Activated naive CD8-positive, alpha-beta T cell treated with anti-CD3 and anti-CD28 coated beads, Interleukin-2, amount 10 ng/mL, durations not matched to agents 7 days and 5 days (primary cell): ENCODE measurements around the gene TMEM37. TPM values are rescaled to one million over a fixed set of nuclear protein-coding genes. Genes with fewer than 3 reads are reported as not detected.

Experiments
- ATAC-seq: fragments of 150-1000 bp; cut with Tn5 transposase; one replicate; pipeline ENCODE4 v1.10.0; 2021; ENCODE audit warnings: low read depth, moderate library complexity
- POLR2A ChIA-PET: fragments of 350-600 bp; sonication (Branson Sonifier 250); formaldehyde crosslinking; loops from one replicate; lab custom pipeline; 2021; ENCODE audit warnings: antibody characterized with exemption; lab: Charles Lee
- DNase-seq: peaks from one replicate; pipeline ENCODE4 v3.0.0; 2021
- H3K27ac Mint-ChIP-seq: one replicate; pipeline ENCODE4 v1.8.0; 2022; ENCODE audit warnings: mild to moderate bottlenecking, mixed read lengths
- H3K27me3 Mint-ChIP-seq: one replicate; pipeline ENCODE4 v1.8.0; 2022; ENCODE audit warnings: mild to moderate bottlenecking, moderate library complexity, mixed read lengths
- H3K36me3 Mint-ChIP-seq: one replicate; pipeline ENCODE4 v1.8.0; 2021; ENCODE audit warnings: mild to moderate bottlenecking, mixed read lengths
- H3K4me1 Mint-ChIP-seq: one replicate; pipeline ENCODE4 v1.8.0; 2021; ENCODE audit warnings: mixed read lengths
- H3K4me3 Mint-ChIP-seq: one replicate; pipeline ENCODE4 v1.8.0; 2022; ENCODE audit warnings: mild to moderate bottlenecking, moderate library complexity, mixed read lengths
- H3K9me3 Mint-ChIP-seq: one replicate; pipeline ENCODE4 v1.8.0; 2021; ENCODE audit warnings: mixed read lengths
- total RNA-seq, 2 experiments: library from RNA; stranded (reverse); gene quantifications; one replicate each; pipeline ENCODE4 v1.2.3, GENCODE V29; 2021

Gene TMEM37
- total RNA-seq, 2 experiments from 2014 or later: not detected

GRCh38 chr2:119463990-119464389, 32.3 kb downstream of the TMEM37 start:
- no peaks in the 10 kb centered on the region for H3K4me1 Mint-ChIP-seq
- H3K36me3 Mint-ChIP-seq: no peaks in the 10 kb centered on the region
- H3K27me3 Mint-ChIP-seq: no peaks in the 10 kb centered on the region
- H3K4me3 Mint-ChIP-seq: no peak overlapping the region
- H3K27ac Mint-ChIP-seq: no peak overlapping the region
- POLR2A ChIA-PET: no interaction called here
- no peaks in the 10 kb centered on the region for H3K9me3 Mint-ChIP-seq
- ATAC-seq: no peak
- DNase-seq: no peak

DNA sequence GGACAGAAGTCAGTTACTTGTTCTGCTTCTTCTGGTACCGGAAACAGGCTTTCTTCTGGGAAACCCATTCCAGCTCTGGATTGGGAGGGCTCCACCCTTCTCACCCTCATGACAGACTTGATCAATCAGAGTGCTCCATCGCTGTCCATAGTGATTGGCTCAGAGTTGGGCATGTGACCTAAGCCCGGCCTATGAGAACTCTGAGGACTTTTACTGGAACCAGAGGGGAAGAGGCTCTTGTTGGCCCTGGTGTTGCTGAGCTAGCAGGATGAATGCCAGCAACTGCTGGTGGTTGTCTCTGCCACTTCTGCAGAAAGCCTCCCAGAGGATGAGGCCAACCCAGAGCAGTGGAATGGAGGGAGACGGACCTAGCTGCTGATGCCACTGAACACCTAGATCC, 33.3 kb downstream of the TMEM37 start:
- no peaks in the 10 kb centered on the region for H3K27me3 Mint-ChIP-seq
- DNase-seq: no peak
- no peak overlapping the region for H3K4me3 Mint-ChIP-seq
- H3K36me3 Mint-ChIP-seq: no peaks in the 10 kb centered on the region
- no peaks in the 10 kb centered on the region for H3K9me3 Mint-ChIP-seq
- no peaks in the 10 kb centered on the region for H3K4me1 Mint-ChIP-seq
- no peak for ATAC-seq
- H3K27ac Mint-ChIP-seq: no peak overlapping the region
- POLR2A ChIA-PET: no interaction called here

DNA sequence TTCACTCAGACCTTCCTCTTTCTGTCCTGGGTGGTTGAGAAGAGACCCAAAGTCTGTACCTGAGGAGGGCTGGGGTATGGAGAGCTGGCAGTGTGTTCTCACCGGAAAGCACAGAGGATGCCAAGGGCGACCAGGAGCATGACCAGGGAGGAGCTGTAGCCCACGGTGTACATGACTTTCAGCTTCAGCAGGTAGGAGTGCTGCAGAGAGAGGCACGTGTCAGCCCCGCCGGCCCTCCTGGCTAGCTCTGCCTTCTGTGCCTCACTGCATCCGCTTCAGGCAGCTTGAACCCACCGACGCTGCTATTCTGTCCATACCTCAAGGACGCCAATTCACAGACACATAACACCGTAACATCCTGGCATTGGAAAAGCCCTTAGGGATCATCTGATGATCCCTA, 34.0 kb downstream of the TMEM37 start:
- Mint-ChIP-seq H3K36me3 (no peaks in the 10 kb centered on the region), H3K27ac (no peak overlapping the region), H3K9me3 (no peaks in the 10 kb centered on the region), H3K4me3 (no peak overlapping the region), H3K27me3 (no peaks in the 10 kb centered on the region), H3K4me1 (no peaks in the 10 kb centered on the region)
- POLR2A ChIA-PET: no interaction called here
- DNase-seq (no peak), ATAC-seq (no peak)

DNA sequence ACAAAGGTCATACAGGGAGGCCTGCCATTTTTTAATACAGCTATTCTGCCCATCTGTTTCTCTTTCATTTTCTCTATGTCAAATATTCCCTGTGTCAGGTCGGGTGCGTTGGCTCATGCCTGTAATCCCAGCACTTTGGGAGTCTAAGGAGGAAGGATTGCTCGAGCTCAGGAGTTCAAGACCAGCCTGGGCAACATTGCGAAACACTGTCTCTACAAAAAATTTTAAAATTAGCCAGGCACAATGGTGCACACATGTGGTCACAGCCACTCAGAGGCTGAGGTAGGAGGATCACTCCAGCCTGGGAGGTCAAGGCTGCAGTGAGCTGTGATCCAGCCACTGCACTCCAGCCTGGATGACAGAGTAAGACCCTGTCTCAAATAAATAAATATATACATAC, 34.7 kb downstream of the TMEM37 start:
- Mint-ChIP-seq H3K27me3 (no peaks in the 10 kb centered on the region), H3K27ac (no peak overlapping the region), H3K4me3 (no peak overlapping the region), H3K9me3 (no peaks in the 10 kb centered on the region), H3K36me3 (no peaks in the 10 kb centered on the region), H3K4me1 (no peaks in the 10 kb centered on the region)
- ATAC-seq (no peak), DNase-seq (no peak)
- POLR2A ChIA-PET: no interaction called here

DNA sequence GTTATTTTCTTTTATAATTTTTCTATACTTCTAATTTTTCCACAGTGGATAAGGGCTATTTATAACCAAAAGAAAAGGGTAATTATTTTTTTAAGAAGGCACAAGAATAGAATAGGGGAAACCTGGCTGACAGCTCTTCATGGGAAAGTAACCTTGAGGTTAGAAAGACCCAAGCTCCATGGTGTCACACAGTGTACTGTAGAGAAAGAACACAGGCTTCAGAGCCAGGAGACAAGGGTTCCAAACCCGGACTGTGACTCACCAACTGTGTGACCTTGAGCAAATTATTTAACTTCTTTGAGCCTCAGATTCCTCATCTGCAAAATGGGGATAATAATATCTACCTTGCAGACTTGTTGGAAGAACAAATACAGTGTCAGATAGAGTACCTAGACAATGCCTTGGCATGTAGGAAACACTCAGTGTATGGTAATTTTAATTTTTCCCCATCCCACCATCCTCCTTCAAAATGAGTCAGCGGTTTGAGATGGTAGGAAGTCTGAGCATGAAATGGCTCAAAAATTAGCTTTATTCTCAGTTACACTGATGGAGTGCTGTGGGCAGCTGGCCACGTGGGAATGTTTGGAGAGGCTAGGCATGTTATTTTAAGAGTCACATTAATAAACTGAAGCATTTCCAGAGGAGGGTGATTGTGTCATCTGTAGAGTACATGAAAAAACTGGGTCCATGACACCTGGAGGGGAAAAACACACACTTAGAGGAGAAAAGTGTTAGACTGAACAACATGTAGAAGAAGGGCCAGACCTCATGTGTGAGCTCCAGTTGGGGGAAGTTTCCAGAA, 36.7 kb downstream of the TMEM37 start:
- Mint-ChIP-seq H3K27me3 (no peaks in the 10 kb centered on the region), H3K4me3 (no peak overlapping the region), H3K4me1 (no peaks in the 10 kb centered on the region), H3K9me3 (no peaks in the 10 kb centered on the region), H3K36me3 (no peaks in the 10 kb centered on the region), H3K27ac (no peak overlapping the region)
- no peak for DNase-seq
- POLR2A ChIA-PET: no interaction called here
- no peak for ATAC-seq

DNA sequence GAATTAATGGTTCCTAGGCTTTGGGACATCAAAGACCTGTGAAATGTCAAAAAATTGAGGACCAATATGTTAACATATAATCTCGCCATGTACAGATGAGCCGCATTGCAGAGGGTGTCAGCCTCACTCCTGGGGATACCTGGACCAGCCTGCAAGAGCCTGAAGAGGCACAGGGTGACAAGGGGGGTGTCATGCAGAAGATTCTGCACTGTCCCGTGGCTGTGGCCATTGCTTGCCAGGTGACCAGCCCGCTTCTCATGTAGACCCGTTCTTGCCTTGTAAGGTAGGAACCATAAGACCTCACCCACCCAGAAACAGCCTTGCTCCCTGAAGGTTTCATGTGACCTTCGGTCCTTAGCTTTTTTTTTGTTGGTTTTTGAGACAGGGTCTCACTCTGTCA, 37.5 kb downstream of the TMEM37 start:
- ATAC-seq (no peak), DNase-seq (no peak)
- Mint-ChIP-seq H3K9me3 (no peaks in the 10 kb centered on the region), H3K4me1 (no peaks in the 10 kb centered on the region), H3K27ac (no peak overlapping the region), H3K36me3 (no peaks in the 10 kb centered on the region), H3K27me3 (no peaks in the 10 kb centered on the region), H3K4me3 (no peak overlapping the region)
- POLR2A ChIA-PET: no interaction called here

GRCh38 chr2:119469661-119470297, 38.1 kb downstream of the TMEM37 start:
- Mint-ChIP-seq H3K4me1 (no peaks in the 10 kb centered on the region), H3K36me3 (no peaks in the 10 kb centered on the region), H3K4me3 (no peak overlapping the region), H3K27ac (no peak overlapping the region), H3K27me3 (no peaks in the 10 kb centered on the region), H3K9me3 (no peaks in the 10 kb centered on the region)
- POLR2A ChIA-PET: no interaction called here
- DNase-seq (no peak), ATAC-seq (no peak)

DNA sequence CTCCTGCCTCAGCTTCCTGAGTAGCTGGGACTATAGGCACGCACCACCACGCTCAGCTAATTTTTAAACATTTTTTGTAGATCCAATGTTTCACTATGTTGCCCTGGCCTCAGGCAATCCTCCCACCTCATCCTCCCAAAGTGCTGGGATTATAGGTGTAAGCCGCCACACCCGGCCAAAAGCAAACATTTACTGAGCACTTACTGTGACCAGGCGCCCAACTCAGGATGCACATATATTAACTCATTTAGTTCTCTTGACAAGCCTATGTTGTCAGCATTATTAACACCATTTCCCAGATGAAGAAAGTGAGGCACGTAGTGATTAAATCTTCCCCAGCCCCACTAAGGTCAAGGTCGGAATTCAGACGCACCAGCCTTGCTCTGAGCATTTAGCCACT, 41.1 kb downstream of the TMEM37 start:
- no peak for DNase-seq
- Mint-ChIP-seq H3K4me3 (no peak overlapping the region), H3K36me3 (no peaks in the 10 kb centered on the region), H3K9me3 (no peaks in the 10 kb centered on the region), H3K4me1 (no peaks in the 10 kb centered on the region), H3K27me3 (no peaks in the 10 kb centered on the region), H3K27ac (no peak overlapping the region)
- ATAC-seq: no peak
- POLR2A ChIA-PET: no interaction called here

DNA sequence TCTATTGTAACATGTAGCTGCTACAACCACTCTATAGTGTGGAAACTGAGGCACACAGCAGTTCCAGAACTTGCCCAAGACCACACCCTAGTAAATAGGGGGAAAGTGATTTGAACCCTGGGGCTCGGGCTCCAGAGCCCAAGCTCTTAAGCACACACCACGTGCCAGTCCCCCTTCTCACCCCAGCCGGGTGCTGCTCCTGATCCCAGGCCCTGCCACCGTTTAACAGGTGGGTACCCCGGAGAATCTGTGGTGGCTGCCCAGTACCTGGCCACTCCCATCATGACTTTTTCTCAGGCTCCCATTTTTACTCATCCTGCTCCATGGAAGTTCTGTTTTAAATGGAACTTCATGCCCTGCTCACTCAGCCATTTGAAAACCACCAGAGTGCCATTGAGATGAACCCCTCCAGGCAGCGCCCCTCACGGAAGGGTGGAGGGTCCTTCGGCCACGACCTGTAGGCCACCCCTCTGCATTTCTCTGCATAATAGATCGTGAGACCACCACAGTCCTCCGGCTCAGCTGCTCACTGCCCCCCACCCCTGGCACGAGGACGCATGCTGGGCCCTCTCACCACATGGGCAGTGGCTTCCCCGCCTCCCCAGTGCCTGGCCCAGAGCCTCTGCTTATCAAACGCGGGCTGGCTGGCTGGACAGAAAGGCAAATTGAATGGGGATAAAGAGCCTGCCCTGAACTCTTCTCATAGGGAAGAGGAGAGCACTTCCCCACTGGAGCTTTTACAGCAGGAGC, 42.1 kb downstream of the TMEM37 start:
- H3K36me3 Mint-ChIP-seq: no peaks in the 10 kb centered on the region
- H3K9me3 Mint-ChIP-seq: no peaks in the 10 kb centered on the region
- H3K27ac Mint-ChIP-seq: no peak overlapping the region

GRCh38 chr2:119474371-119475224, 42.9 kb downstream of the TMEM37 start:
- POLR2A ChIA-PET: no interaction called here
- no peak for ATAC-seq
- DNase-seq: no peak
- Mint-ChIP-seq H3K4me3 (no peak overlapping the region), H3K27me3 (no peaks in the 10 kb centered on the region), H3K27ac (no peak overlapping the region), H3K4me1 (no peaks in the 10 kb centered on the region), H3K9me3 (no peaks in the 10 kb centered on the region), H3K36me3 (no peaks in the 10 kb centered on the region)

More for the DNA sequence above, 42.1 kb downstream of the TMEM37 start:
- no peak for DNase-seq
- H3K4me1 Mint-ChIP-seq: no peaks in the 10 kb centered on the region
- POLR2A ChIA-PET: interaction anchor here (0.6 kb wide), 1 partner anchor 189 kb away, joined by 3 read pairs; no protein-coding TSS in a partner anchor
- H3K27me3 Mint-ChIP-seq: no peaks in the 10 kb centered on the region
- ATAC-seq: no peak
- no peak overlapping the region for H3K4me3 Mint-ChIP-seq

DNA sequence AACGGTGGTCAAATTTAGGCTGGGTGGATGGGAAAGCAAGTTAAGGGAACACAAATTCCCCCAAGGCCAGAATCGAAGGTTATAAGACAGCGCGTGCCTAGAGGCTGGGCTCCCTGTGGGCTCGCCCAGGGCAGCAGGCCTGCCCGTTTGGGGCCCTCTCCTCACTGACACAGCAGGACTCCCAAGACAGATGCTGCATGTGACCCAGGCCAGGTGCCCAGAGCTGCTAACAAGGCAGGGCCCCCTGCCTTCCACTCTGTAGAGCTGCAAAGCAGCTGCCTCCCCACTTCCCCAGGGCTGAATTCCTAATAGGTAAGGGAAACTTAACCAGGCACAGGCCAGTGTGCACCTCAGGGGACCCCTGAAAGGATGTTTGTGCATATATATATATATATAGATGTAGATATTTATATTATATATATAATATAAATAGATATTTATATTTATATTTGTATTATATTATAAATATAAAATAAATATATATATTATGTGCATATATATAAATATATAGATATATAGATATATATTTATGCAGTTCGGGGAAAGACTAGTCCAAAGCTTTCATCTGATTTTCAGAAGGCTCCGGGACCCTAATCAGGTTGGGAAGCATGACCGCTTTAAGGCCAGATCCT, 43.7 kb downstream of the TMEM37 start:
- H3K4me1 Mint-ChIP-seq: no peaks in the 10 kb centered on the region
- DNase-seq (no peak), ATAC-seq (no peak)
- no peaks in the 10 kb centered on the region for H3K9me3 Mint-ChIP-seq
- H3K27me3 Mint-ChIP-seq: no peaks in the 10 kb centered on the region
- no peaks in the 10 kb centered on the region for H3K36me3 Mint-ChIP-seq
- H3K27ac Mint-ChIP-seq: no peak overlapping the region
- POLR2A ChIA-PET: no interaction called here
- no peak overlapping the region for H3K4me3 Mint-ChIP-seq

- ATAC-seq (no peak), DNase-seq (no peak)
- Mint-ChIP-seq H3K9me3 (no peaks in the 10 kb centered on the region), H3K27ac (no peak overlapping the region), H3K27me3 (no peaks in the 10 kb centered on the region), H3K4me3 (no peak overlapping the region), H3K36me3 (no peaks in the 10 kb centered on the region), H3K4me1 (no peaks in the 10 kb centered on the region)
- POLR2A ChIA-PET: no interaction called here
Measured at GRCh38 chr2:119475857-119476244, 44.2 kb downstream of the TMEM37 start.
